Hepatic stellate cell (primary cell): ENCODE measurements around the gene FBXO44.
A peak's percentile ranks its signal among the peaks of the same experiment; 100 is the strongest.

Experiments used
- DNase-seq: peaks from one replicate; pipeline ENCODE4 v3.0.0; 2011; ENCODE audit warnings: low spot score

Gene FBXO44

DNA sequence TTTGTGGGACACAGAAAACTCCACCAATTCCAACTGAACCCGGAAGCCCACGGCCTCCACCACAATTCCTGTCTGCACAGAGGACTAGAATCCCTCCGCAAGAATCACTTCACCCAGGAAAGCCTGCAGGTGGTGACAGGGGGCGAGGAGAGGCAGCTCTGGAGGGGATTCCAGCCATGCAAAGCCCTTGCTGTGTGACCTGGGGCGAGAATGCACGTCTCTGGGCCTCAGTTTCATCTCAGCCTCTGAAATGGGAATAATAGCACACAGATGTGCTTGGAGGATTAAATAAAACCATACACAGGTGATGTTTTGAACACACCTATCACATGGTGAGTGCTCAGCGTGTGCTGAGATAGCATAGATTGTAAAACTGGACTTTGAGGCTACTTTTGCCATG lies 14.6 kb upstream of the FBXO44 start:
- no peak for DNase-seq

DNA sequence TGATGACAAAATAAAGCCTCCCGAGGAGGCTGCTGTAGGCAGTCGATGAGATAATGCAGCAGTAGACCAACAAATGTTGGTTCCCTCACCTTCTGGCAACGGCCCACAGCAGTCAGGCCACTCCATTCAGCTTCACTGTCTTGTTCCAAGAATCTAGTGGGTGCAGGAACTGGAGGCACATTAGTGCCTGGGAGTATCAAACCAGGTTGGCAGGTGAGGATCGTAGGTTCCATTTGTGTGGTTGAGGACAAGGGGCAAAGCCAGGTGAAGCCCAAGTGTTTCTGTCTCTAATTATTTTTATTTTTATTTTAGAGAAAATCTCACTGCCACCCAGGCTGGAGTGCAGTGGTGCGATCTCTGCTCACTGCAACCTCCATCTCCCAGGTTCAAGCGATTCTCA lies 13.7 kb upstream of the FBXO44 start:
- DNase-seq: no peak

DNA sequence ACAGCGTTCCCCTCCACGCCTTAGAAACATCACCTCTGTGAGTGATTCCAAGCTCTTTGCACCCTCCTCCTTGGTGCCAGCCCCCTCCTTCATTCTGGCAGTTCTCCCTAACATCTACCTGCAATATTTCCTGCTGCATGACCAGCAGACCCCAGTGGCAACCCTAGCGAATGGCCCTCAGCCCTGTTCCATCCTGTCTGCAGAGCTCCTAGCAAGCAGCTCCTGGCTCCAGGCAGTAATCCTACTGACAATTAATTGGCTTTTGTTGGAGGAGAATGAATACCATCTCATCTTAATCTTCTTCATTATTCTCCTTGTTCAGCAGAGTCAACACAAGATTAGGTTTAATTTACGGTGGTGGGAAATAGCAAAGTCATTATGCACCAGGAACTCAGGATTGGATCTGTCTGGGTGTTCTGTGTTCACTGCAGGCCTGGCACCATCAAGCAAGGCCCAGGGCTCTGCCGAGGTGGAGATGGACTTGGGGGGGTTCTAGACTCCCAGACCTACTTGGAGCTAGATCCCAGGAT lies 12.8 kb upstream of the FBXO44 start:
- DNase-seq: no peak

DNA sequence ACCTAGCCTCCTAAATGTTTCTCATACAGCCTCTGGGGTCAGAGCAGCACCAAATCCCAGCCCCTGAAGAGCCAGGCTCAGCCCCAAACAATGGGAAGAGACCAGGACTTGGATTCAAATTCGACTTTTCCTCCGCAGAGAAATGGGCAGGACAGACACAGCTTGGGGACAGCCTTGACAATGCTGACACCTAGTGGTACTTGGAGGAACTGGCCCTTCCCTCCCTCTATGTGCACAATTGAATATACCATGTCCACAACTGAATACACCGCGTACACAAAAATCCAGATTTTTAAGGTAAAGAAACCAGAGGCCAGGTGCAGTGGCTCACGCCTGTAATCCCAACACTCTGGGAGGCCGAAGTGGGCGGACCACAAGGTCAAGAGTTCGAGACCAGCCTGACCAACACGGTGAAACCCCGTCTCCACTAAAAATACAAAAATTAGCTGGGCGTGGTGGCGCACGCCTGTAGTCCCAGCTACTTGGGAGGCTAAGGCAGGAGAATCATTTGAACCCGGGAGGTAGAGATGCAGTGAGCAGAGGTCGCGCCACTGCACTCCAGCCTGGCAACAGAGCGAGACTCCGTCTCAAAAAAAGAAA lies 12.2 kb upstream of the FBXO44 start:
- peak; percentile 88 for DNase-seq

DNA sequence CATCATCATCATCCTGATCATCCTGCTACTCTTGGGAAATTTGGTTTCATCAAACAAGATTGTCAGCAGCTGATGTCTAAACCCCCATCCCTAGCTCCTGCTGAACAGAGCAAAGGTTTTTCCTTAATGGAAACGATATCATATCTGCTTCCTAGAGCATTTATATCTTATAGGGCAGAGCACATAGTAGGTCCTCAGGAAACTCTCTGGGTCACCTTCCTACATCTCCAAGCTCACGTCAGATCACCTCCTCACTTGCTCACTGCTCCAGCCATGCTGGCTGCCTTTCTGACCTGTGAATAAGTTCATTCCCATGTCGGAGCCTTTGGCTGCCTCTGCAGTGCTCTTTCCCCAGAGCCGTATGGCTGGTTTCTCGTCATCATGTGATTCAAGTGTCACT lies 10.9 kb upstream of the FBXO44 start:
- DNase-seq: no peak

DNA sequence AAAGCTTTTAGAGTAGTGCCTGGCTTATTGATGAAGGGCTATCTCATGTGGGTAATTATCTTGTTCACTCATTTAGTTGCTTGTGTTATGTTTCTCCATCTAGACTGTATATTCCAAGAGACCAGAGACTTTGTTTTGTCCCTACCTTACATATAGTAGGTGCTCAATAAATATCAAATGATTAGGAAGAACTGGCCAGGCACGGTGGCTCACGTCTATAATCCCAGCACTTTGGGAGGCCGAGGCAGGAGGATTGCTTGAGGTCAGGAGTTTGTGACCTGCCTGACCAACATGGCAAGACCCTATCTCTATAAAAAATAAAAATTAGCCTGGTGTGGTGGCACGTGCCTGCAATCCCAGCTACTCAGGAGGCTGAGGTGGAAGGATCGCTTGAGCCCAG lies 9.4 kb upstream of the FBXO44 start:
- no peak for DNase-seq

DNA sequence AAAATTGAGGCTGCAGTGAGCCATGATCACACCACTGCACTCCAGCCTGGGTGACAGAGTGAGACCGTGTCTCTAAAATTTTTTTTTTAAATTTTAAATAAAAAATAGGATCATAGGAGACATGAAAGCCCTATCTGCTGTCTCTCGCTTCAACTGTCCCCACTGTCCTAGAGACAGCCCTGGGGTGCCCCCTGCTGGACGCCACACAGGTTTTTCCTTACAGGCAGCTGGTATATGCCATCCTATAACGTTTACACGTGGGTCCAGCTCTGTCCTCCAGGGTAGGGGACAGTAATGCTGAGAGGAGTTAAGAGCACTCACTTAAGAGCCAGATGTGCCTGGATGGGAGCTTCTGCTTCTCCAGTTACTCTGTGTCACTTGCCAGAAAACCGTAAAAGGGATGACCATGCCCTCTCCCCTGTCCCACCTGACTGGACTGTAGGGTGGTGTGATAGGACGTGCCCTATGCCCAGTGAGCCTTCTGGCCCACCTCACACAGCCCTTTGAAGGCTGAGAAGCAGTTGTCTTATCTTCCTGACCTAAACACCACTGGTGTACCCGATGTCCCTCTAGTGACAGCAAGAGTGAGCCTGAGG lies 8.9 kb upstream of the FBXO44 start:
- DNase-seq: peak; percentile 79

DNA sequence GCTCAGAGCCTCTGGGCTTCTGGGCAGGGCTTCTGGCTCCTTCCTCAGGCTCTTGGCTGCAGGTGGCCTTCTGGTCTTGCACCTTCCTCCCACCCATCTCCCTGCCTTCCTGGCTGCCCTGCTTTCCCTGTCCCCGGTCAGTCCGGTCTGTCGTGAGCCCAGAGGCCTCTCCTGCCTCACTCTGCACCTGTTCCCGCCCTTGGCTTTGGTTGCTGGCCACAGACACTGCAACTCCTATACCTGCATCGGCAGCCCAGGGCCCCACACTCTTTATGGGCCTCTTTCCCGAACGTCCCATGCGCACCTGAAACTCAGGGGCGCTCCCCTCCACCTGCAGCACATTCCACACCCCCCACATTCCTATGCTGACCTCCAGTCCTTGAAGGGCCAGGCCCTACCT lies 8.4 kb upstream of the FBXO44 start:
- no peak for DNase-seq

DNA sequence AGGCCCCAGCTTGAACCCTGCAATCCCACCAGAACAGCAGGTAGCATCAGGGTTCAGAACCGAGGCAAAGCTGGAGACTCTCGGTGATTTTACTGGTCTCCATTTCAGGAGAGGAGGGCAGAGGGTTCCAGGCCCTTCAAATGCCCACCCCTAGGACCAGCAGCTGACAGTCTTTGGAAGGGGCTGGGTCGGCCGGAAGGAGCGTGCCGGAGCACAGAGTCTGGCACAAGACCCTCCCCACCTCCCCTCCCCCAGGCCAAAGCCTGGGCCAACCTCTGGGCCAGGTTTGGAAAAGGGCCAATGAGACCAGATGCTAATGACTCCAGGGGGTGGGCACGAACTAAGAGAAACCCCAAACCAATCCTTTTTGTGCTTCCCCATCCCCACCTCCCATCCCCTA lies 7.3 kb upstream of the FBXO44 start:
- no peak for DNase-seq

DNA sequence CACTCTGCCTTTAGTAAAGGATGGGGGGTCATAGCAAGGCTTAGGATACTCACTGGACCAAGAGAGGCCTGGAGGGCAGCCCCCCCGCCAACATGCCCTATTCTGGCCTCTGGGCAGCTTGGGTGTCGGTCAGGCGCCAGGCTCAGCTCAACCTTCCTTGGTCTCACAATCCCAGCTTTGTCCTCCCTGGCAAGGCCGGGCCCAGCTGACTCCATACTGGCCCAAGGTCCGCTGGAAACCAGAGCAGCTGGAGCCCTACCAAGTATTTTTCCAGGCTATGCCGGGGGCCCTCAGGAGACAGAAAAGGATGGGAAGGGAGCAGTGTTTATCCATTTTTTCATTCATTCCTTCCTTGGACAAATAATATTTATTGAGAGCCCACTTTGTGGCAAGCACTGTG lies 6.6 kb upstream of the FBXO44 start:
- no peak for DNase-seq

DNA sequence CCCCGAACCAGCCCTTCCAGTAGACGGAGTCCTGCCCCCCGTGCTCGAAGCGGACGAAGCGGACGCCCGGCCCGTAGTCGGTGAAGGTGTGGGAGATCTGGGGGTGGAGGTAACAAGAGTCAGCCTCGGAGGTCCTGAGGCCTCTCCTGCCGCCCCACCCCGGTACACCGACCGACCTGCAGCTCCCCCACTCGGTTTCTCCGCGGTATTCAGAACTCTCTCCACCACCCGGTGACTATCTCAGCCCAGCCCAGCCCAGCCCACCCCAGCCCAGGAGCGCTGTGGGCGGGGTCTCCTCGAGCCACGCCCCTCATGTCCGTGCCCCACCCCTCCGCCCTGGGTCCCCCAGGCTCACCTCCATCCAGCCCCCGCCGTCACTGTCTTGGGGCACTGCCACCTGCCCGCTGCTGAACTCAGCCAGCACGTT lies 5.9 kb upstream of the FBXO44 start:
- DNase-seq: no peak

DNA sequence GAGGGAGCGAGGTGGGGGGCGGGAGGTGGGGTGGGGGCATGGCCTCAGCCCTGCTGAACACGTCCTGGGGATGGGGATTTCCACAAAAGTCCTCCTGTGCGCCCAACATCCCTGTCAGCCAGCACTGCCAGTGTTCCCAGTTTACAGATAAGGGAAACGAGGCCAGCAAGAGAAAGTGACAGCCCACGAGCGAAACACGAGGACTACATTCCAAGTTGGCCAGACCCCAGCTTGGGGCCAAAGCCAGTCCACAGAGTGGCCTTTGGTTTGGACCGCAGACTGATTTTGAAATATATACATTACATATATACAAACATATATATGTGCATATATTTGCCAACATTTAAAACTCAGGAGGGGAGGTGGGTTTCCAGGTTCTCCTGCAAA lies 5.4 kb upstream of the FBXO44 start:
- no peak for DNase-seq

DNA sequence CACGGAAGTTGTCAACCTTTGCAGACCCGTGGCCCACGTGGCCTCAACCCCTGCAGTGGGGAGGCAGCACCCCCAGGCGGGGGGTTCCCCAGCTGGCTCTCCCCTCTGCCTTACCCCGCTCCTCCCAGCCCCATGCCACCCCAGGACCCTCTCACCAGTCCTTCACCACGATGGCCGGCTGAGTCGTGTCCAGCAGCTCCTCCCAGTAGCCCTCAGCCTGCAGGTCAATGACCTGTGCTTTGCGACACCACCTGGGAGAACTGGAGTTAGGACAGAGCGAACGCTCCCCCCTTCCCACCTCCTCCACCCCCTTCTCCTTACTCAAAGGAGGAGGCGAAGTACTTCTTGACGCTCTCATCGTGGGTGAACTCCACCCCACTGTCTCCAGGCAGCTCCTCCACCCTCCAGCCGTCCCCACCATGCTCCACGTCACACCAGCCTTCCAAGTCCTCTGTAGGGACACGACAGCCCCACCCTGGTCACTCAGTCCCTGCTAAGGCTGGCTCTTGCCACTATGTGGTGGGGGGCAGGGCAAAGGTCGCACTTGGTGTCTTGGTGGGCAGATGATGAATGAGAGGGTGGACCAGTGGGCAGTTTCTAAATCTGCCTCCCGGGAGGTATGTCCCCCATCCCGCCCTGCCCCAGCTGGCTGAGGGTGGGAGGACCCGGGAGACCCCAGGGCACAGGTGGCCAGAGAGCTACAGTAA lies 4.9 kb upstream of the FBXO44 start:
- no peak for DNase-seq

DNA sequence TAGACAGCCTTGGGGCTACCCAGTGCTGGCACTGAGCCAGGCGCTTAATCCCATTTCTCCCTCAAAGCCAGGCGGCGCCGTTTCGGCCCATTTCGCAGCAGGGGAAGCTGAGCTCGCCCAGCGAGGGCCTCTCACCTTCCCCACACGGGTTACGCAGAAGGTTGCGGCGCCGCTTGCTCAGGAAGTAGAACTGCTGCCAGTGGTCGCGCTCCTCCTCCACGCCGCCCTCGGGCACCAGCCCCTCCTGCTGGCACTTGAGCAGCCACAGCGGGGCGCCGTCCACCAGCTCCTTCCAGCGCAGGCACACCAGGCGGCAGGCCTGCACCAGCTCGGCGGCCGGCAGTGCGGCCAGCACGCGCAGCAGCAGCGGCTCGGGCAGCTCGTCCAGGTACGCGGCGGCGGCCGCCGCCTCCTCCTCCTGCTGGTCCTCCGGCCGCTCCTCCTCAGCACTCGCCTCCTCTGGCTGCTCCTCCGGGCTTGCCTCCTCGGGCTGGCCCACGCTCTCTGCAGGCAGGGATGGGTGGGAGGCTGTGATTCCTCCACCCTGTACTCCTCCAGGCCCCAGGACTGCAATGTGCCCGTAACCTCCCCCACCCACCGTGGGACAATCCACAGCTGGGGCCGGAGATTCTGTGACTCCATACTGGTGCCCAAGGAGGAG lies 4.2 kb upstream of the FBXO44 start:
- DNase-seq: peak; percentile 75

DNA sequence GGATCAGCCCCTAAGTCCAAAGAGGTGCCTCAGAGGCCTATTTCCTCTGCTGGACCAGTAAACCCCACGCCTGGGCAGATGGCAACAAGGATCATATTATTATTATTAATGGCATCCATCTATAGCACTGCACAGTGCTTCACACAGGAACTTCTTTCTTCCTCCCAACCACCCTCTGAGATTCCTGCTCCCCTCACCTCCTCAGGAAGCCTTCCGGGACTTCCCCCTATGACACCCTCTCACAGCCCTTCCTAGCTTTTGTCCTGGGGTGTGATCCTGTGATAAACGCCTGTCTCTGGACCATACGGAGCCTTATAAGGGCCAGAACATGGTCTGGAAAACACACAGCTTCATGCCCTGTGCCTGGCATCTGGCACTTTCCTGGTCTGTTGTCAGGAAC lies 3.7 kb upstream of the FBXO44 start:
- no peak for DNase-seq

DNA sequence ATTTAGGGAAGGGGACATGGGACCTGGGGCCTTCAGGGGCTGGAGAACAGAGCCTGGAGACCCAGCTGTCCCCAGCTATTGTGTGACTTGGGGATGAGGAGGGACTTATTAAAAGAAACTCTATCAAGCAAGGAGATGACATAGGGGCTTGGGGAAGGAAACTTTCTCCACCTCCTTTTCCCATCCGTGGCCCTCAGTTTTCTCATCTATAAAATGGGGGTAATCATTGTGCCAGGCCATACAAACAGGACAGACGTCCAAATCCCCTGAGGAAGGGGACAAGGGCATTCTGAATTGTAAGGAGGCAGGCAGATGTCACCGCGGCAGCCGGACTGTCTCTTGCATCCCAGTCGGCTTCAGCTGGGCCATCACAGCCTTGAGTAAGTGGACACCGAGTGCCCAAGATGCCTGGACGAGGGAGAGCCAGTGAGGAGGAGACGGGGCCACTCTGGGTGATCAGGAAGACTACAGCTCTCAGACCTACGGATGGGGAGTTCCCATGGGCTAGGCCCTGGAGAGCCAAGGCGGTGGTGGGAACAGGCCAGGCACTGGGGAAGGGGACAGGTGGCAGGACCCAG lies 2.4 kb upstream of the FBXO44 start:
- no peak for DNase-seq

DNA sequence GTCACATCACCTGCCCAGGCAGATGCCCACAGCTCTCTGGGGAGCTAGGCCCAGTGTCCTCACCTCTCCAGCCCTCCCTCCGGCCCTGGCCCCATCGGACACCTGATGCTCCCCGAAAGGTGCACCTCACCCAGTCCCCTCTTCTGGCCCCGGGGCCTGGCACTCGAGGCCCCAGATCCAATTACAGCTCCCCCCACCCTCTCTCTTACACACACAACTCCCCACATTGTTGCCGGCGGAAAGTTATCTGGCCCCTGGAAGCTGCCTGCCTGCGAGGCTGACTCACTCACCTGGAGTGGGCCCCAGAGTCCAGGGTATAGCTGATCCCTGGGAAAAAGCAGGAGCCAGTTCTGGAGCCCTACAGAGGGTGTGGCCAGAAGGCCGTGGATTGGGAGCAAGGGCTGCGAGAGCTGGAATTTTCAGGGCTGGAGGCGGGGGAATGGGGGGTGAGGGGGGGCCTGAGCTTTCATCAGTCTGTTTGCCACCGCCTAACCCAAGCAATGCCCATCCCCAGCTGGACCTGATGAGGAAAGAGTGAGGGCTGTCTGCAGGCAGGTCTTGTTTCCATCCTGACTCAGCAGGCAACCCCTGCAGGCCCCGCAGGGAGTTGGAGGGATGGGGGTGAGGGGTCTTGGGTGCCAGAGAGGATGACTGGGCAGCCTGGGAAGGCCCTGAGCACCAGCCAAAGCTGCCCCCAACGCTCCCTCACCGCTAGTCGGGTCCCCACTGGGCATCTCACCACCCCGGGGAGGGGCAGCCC lies 1.4 kb upstream of the FBXO44 start:
- no peak for DNase-seq

DNA sequence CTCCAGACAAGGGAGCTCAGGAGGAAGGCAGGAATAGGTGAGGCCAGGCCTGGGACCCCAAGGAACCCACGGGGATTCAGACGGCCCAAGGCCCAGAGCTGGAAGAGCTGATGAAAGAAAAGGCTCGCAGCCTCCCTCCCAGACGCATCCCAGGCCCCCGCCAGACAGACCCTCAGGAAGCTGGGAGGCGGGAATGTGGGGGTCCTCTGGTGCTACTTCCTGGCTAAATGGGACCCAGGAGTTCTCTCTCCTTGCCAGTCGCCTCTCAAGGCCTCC lies 878 bp upstream of the FBXO44 start:
- no peak for DNase-seq

DNA sequence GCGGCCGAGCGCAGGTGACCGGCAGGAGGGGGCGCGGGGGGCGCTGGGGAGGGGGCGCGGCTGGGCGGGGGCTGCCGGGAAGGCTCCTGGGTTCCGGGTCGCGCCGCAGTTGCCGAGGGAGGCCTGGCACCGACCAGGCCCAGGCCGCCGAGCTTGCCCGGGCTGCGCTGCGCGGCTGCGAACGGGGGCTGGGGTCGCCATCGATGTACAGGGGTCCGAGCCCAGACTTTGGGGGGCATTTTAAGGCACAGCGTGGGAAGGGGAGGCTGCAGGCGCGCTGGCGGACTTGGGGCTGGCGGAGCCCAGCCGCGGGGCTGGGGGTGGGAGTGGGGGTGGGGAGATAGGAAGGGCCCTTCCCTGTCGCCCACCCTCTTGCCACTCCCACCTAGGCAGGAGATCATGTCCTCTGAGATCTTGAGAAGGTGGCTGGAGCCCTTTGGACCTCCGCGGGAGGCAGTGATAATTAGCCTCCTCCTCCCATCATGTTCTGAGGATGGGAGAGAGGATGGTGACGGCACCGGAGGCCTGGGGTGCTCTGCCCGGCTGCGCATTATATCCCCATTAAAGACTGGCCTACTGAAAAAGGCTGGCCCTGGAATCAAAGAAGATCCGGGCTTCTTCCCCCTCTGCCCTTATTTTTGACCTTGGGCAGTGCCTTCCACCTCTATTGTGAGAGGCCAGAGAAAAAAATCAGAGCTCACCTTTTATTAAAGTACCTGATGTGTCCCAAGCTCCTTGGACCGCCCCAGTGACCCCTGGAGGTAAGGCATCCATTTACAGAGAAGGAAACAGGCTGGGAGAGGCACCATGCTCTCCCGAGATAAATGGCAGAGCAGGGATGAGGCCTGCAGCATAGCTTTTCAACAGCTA lies 497 bp downstream of the FBXO44 start:
- DNase-seq: no peak

DNA sequence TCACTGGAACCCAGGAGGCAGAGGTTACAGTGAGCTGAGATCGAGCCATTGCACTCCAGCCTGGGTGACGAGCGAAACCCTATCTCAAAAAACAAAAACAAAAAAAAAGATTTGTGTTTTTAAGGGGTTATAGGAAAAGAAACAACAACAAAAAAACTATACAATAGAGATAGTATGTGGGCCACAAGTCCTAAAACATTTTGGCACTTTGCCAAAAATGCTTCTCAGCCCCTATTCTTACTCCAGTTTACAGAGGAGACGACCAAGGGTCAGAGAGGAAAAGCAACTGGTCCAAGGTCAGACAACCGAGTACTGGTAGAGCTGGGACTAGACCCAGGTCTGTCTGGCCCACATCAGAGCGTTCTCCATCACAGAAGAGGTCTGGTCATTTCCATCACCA lies 3.0 kb downstream of the FBXO44 start:
- no peak for DNase-seq

DNA sequence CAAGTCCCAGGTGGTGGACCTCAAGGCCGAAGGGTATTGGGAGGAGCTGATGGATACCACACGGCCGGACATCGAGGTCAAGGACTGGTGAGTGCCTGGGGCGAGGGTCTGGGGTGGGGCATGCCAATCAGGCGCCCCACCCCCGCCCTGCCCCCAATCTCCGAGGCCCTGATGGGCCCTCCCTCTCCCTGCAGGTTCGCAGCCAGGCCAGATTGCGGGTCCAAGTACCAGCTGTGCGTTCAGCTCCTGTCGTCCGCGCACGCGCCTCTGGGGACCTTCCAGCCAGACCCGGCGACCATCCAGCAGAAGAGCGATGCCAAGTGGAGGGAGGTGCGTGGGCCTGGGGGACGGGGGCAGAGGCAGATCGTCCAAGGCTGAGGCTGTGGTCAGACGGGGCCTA lies 3.9 kb downstream of the FBXO44 start:
- no peak for DNase-seq
